ENCODE data around the gene DNAH7.

DNAH7 gene

DNA sequence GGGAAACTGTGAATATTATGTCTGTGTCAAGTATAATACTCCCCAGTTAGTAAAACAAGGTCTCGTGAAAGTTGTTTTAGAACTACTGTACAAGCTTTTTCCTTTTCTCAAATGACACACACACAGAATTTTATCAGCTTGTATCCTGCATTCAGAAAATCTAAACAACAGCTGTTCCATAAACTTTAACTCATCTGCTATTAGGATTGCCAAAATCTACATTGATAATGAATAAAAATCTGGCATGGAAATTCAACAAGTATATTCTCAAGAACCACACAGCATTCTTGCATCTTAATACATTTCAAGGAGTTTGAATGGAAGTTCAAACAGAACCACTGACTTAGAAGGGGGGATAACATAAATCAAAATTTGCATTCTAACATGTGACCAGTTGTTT lies 260.4 kb downstream of the DNAH7 start:
- no peak for DNase-seq (ENCODE audit: low spot score)

DNA sequence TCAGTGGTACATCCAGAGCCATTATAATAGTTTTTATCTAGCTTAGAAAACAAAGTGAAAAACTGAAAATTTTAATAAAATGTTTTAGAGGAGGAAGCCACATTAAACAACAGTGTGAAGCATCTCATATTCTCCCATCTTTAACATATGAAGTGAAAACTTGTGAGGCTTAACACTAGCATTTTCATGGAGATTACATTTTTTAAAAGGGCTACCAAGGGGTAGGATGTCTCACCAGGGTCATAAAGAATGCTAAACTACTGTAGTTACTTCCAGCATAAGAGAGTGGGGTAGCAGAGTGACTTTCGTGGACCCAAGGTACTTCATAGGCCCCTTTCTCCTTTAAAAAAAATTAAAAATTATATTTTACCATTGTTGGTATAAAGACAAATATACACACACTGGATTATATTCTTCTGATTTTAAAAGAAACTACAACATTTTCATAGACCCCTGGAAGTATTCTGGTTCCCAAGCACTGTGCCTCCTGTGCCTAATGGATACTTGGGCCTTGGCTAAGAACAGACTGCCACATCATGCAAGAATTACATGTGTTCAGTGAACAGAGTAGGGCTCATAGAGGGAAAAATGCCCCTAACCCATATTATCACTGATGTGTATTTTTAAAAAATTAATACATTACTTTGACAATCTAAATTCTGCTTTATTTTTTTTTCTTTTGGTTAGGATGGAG lies 263.2 kb downstream of the DNAH7 start:
- no peak for DNase-seq (ENCODE audit: low spot score)

DNA sequence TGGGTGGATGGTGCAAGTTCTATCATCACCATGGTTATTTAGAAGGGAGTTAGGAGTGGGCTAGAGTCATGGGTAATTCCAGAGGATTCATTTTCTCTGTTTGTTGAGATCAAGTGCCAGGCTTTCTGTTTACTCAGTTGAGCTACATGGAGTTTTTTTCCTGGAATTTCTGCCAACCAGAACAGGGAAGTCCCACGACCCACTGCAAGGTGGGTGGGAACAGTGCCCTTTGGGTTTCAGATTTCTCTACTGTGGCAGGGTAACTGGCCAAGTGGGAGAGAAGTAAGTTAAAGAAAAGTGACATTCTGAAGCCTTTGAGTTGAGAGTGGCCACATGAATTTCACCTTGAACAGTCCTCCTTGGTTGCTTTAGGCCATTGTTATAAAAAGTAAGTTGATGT lies 272.8 kb downstream of the DNAH7 start:
- DNase-seq (ENCODE audit: low spot score): no peak

DNA sequence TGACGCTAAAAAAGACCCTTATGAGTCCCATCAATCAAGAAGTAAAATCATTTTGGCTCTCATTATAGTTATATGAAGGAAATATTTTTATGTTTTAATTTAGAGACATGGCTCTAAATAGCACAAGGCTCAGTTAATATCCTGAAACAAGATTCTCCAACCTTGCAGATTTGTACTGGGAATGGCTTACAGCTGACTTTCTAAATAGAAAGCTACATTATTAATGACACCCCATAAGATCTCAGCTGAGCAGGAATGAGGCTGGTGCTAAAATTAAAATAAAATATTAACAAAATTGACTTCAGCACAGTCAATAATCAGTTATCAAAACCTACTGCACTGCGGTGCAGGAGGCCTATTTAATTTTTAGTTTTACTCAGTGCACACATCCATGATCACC lies 274.8 kb downstream of the DNAH7 start:
- DNase-seq (ENCODE audit: low spot score): no peak

DNA sequence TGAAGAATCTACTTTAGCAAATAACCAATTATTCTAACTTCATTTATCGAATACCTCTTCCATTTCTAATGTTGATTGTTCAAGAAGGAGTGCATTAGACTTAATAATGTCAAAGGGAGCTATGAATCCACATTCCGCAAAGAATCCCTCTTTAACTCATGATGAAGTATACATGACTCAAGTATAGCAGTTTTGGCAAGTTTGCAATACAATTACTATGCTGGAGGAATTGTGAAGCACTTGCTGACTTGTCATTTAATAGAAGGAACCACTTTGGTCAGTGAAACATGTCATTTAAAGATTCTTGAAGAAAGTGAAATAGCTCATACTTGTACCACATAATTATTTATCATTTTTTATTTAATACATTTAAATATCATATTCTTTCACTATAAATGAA lies 286.5 kb downstream of the DNAH7 start:
- DNase-seq (ENCODE audit: low spot score): no peak

DNA sequence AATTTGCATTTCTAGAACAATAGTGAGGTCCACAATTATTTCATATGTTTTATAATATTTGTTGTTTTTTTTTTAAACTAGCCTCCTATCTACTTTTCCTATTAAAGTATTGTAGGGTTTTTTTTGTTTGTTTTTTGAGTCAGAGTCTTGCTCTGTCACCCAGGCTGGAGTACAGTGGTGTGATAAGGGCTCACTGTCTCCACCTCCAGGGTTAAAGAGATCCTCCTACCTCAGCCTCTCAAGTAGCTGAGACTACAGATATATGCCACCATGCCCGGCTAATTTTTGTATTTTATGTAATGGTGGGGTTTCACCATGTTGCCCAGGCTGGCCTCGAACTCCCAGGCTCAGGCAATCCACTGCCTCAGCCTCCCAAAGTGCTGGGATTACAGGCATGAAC lies 289.1 kb downstream of the DNAH7 start:
- no peak for DNase-seq (ENCODE audit: low spot score)

DNA sequence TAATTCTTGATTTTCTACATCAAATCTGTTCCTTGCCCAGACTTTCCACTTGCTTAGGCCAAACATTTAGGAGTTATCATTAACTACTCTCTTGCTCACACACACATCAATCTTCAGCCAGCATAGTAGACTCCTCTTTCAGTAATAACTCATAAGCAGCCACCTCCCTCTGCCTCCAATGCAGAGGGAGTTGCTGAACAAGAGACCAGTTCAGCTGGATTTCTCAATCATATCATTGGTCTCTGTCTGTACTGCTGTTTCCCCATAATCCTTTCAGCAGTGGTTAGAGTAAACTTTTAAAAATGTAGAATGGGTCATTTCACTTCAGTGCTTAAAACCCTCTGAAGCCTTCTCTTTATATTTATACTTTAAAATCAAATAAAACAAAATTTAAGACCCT lies 298.7 kb downstream of the DNAH7 start:
- no peak for DNase-seq (ENCODE audit: low spot score)

DNA sequence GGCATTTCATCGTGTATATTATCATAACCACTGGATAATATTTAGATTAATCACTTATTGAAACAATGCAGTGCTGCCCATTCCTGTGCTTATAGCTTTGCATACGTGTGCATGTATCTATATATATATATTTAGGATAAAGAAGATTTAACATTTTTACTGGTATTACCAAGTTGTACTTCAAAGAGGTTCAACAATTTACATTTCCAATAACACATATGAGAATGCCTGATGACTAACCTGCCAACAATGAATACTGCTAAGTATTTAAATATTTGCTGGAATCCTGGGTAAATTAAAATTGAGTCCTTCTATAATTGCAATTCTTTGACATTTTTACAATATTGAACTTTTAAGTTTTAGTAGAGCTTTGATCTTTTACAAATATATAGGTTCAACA lies 300.2 kb downstream of the DNAH7 start:
- no peak for DNase-seq (ENCODE audit: low spot score)

DNA sequence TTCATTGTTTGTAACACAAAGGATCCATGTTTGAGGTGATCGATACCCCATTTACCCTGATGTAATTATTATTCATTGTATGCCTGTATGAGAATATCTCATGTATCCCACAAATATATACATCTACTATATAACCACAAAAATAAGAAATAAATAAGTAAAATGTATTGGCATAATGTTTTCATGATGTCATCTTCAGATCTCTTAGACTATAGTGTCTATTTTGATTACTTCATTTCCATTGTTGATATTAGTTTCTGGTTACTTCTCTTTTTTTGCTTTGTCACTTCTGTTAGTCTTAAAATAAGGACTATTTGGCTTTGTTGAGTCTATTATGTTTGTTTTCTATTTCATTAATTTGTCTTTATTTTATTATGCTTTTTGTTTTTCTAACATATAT lies 301.9 kb downstream of the DNAH7 start:
- DNase-seq (ENCODE audit: low spot score): no peak

DNA sequence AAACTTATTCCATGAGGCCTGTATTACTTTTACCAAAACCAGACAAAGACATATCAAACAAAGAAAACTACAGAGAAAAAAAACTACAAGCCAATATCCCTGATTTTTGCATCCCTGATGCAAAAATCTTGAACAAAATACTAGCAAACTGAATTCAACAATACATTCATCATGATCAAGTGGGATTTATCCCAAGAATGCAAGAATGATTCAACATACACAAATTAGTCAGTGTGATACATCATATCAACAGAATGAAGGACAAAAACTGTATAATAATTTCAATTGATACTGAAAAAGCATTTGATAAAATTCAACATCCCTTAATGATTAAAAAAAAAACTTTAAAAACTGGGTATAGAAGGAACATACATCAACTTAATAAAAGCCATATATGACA lies 304.8 kb downstream of the DNAH7 start:
- DNase-seq (ENCODE audit: low spot score): no peak

DNA sequence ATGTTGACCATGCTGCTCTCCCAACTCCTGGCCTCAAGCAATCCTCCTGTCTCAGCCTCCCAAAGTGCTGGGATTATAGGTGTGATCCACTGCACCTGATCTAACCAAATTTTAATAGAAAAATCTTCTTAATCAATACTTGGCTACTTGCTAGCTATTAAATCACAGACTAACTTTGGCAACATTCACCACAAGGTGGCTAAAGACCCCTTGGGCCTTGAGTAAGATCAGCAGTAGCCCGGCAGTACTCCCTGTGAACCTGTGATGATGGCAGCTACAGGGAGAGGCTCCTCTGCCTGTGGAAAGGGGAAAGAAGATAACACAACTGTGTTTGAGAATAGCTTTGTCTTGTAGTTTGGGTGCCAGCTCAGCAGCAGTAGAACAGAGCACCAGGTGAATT lies 308.8 kb downstream of the DNAH7 start:
- no peak for DNase-seq (ENCODE audit: low spot score)

DNA sequence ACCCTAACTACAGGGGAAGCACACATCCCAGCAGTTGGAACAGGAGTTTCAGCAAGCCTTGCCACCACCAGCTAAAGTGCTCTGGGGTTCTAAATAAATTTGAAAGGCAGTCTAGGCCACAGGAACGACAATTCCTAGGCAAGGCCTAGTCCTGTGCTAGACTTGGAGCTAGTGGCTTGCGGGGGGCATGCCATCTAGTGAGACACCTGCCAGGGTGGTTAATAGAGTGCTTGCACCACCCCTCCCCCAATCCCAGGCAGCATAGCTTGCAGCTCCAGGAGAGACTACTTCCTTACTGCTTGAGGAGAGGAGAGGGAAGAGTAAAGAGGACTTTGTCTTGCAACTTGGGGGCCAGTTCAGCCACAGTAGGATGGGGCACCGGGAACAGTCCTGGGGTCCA lies 309.8 kb downstream of the DNAH7 start:
- DNase-seq (ENCODE audit: low spot score): no peak

DNA sequence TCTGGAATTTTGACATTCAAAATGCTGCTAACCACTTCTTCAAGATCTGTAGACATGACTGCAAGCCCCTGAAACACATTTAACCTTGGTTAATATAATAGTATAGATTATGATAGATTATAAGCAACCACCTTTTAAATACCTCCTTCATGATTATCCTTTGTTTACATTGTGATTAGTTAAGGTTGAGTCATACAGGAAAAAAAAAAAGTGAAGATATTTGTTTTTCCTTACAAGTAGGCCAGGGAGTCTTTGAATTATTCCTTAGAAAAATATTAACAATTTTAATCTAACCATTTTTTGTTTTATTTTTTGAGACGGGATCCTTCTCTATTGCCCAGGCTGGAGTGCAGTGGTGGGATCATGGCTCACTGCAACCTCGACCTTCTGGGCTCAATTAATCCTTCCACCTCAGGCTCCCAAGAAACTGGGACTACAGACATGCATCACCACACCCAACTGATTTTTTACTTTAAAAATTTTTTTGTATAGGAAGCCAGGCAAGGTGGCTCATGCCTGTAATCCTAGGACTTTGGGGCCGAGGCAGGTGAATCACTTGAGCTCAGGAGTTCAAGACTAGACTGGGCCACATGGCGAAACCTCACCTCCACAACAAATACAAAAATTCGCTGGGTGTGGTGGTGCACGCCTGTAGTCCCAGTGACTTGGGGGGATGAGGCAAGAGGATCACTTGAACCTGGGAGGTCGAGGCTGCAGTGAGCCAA lies 312.3 kb downstream of the DNAH7 start:
- no peak for DNase-seq (ENCODE audit: low spot score)

DNA sequence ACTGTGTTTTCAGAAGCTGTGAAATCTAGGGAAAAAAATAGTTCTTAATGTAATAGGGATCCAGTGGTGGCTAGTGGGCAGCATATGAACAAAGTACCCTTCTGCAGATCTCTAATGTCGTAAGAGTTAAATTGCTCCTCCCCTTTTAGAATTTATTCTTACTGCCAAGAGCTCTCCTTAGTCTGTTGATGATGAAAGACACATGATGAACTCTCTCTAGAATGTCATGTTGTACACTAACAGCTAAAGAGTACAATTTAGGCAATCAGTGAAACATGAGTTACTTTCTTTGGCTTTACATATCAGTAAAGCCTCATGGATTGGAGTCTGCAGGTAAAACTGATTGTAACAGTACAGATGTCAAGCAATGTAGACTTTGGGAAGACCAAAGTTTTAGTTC lies 327.4 kb downstream of the DNAH7 start:
- no peak for DNase-seq (ENCODE audit: low spot score)

DNA sequence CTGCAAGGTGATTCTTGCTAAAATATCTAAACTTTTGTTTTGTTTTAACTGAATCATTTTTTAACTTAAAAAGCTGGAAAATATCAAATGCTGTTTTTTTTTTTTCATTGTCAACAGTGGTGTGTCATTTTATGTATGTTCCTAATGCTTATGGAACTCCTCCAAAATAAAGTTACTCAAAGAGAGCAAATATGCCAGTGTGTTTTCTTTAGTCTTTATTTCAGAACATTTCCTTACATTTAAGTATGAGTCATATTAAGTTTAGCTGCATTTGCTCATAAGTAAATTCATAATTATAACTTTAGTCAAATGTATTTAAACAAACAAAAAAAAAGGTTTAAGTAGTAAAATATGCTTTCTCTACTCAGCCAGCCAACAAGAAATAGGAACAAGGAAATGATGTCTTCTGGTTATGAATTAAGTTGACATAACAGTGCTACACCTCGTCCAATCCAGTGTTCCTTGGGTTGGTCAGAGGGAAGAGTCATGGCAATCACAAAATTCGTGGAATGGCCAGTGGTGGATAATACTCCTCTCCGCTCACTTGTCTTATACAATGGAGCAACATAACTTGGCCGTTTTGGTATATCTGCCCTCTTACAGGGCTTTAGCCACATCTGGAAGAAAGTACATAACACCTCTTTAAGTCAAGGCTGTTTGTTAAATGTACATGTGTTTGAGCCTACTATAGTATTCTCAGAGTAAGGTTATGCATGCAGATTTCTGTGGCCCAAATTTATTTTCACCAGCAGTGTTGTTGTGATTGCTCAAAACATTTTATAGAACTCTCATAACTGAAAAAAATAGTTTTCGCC lies 330.9 kb downstream of the DNAH7 start:
- no peak for DNase-seq (ENCODE audit: low spot score)

DNA sequence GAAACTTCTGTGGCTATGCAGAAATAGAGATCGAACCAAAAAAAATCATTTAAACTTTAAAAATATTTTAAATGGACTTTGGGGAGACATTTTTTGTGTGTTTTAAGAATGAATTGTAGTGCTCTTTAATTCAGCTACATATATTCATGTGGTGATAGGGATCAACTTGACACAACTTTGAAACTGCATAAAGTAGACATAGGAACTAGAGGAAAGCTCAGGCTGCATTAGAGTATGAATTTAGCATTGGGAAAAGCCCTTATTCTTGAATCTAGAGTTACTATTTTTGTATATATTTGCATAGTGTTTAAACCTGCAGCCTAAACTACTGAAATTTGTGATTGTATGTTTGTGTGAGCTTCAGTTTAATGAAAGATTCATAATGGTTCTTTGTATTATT lies 333.3 kb downstream of the DNAH7 start:
- no peak for DNase-seq (ENCODE audit: low spot score)

DNA sequence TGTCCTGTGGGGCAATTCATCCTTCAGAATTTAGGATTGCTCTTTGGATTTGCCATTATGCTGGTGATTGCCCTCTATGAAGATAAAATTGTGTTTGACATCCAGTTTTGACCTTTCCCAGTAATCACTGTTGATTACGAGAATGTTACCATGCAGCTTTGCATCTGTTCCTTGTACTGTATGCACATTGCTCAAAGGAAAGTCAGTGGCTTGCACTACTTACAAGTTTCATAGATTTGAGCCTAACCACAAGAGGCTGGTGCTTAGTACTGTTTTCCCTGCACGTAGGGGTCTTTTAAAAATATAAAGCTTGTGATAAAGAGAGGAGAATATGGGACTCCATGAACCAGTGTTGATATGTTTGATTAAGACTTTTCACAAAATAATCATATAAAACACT lies 333.7 kb downstream of the DNAH7 start:
- DNase-seq (ENCODE audit: low spot score): no peak

DNA sequence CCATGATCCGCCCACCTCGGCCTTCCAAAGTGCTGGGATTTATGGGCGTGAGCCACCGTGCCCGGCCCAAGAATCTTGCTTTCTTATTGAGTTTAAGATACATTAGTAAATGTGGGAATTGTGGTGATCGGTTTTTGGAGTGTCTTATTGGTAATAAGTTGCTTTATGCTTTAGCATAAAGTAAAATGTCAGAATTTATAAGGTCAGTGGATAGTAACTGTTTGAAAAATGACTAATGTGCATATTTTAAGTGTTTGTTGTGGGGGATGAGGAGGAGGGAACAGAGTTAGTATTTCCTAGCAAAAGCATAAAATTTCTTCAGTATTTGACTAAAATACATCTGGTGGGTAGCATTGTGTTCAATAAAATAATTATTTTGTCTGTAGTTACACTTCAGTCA lies 334.2 kb downstream of the DNAH7 start:
- DNase-seq (ENCODE audit: low spot score): no peak

DNA sequence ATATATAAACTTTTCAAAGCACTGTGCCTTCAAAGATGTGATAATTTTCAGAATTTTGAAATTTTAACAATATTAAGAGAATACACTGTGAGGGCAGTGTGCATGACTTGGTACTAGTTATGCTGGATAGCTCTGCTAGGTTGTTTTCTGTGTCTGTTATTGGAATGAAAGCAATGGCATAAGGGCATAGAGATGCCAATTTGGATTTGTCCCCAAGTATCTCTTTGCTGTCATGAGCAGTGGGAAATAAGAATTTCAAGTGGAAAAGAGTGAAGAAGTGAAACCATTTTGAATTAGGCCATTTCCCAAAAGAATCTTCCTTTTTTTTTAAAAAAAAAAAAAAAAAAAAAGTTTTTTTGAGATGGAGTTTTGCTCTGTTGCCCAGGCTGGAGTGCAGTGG lies 334.8 kb downstream of the DNAH7 start:
- DNase-seq (ENCODE audit: low spot score): no peak

DNA sequence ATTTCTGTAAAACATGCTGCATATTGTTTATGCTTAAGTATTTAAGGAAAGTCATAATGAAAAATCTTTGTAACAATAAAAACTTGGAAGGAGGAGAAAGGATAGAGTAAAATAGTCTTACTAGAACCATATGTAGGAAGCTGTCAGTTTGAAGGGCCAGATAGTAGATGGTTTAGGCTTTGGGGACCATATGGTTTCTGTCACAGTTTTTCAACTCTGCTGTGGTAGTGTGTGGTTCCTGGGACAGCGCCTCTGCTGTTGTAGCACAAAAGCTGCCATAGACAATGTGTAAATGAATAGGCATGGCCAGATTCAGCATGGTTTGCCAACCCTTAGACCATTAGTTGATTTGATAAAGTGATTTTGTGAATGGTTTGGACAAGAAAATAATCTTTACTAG lies 336.1 kb downstream of the DNAH7 start:
- DNase-seq (ENCODE audit: low spot score): no peak

DNA sequence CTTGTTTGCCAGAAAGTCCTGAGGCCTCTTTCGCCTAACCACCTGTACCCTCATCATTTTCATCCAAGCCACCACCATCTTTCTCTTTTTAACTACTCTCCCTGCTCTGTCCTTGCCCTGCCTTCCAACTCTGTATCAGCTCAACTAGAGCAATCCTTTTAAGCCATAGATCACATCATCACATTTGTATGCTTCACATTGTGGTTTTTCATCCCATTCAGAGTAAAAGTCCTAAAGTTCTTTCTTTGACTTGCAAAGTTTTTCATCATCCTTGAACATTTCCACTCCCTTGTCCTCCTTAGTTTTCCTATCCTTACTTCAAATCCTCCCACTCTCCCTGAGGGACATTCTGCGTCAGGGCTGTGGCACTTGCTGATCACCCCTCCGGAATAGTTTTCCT lies 337.7 kb downstream of the DNAH7 start:
- no peak for DNase-seq (ENCODE audit: low spot score)

DNA sequence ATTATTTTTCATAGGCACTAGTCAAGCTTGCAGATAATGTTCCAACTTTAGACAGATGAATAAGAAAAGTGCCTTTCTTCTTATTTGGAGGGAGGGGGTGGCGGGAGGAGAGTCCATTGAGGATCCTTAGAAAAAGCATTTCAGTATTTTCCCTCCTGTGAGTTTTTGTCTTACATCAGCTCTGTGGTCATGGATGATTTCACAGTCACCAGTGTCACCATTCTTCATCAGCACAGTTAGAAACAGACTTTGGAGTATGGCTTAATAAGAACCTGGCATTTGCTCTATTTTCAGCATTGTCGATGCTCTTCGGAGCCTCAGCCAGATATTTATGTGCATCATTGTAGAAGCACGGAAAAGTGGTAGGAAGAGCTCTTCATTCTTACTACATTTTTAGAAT lies 341.5 kb downstream of the DNAH7 start:
- DNase-seq (ENCODE audit: low spot score): no peak

DNA sequence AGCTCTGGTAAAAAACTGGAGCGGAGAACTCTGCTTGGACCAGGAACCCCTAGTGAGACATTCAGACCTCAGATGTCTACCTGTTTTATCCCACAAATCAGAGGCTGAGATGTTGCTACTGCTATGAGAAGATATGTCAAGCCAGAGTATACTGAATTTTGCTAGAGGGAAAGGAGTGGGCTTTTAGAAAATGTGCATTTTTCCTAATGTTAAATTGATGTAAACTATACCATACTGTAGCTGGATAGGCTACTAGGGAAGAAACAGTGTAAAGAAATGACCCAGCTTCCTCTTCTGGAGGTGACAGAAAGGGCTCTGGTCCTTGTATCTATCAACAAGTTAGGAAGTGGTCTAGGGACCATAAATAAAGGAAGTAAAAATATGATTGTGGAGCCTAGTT lies 346.6 kb downstream of the DNAH7 start:
- no peak for DNase-seq (ENCODE audit: low spot score)

Measured in CD4-positive, alpha-beta T cell treated with Interleukin-2 at 100 ng/mL for 4 hours (primary cell).